AG09319 (cell line): Measurements from ENCODE around the gene RGS2.

Experiments used
- DNase-seq: peaks from one replicate; pipeline ENCODE4 v3.0.0-alpha.2; 2010; ENCODE audit warnings: low read depth; ENCODE audit errors: extremely low read depth
- CTCF ChIP-seq: IDR thresholded peaks from 2 replicates; pipeline ENCODE4 v1.5.1; 2011; ENCODE audit warnings: low read depth, mild to moderate bottlenecking, inconsistent platforms, low read length, moderate library complexity

Gene RGS2

GRCh38 chr1:192783791-192784190, 25.0 kb upstream of the RGS2 start:
- TF ChIP-seq CTCF: no peak
- no peak for DNase-seq

GRCh38 chr1:192784397-192784796, 24.4 kb upstream of the RGS2 start:
- no peak for TF ChIP-seq CTCF
- no peak for DNase-seq

GRCh38 chr1:192786576-192786975, 22.3 kb upstream of the RGS2 start:
- DNase-seq: no peak
- TF ChIP-seq CTCF: no peak

- TF ChIP-seq CTCF: no peak
- no peak for DNase-seq
Observed at GRCh38 chr1:192787914-192788585, 20.8 kb upstream of the RGS2 start.

- DNase-seq: no peak
- no peak for TF ChIP-seq CTCF
Observed at GRCh38 chr1:192789871-192790270, 19.0 kb upstream of the RGS2 start.

- no peak for TF ChIP-seq CTCF
- no peak for DNase-seq
Observed at GRCh38 chr1:192792628-192793027, 16.2 kb upstream of the RGS2 start.

GRCh38 chr1:192793983-192794767, 14.7 kb upstream of the RGS2 start:
- no peak for TF ChIP-seq CTCF
- no peak for DNase-seq
